HG02571 (cell line): ENCODE results near the gene ZNF556.
"Not testable (repeated sequence)": the region's sequence is repeated elsewhere in the genome, so short reads cannot be mapped to it uniquely, and the experiment has no call there.

Experiments
- ATAC-seq: cut with Tn5 transposase; IDR thresholded peaks from one replicate; pipeline ENCODE4 v1.9.1; 2021; ENCODE audit warnings: mild to moderate bottlenecking, moderate library complexity; ENCODE audit not compliant: unreplicated experiment

Gene ZNF556

DNA sequence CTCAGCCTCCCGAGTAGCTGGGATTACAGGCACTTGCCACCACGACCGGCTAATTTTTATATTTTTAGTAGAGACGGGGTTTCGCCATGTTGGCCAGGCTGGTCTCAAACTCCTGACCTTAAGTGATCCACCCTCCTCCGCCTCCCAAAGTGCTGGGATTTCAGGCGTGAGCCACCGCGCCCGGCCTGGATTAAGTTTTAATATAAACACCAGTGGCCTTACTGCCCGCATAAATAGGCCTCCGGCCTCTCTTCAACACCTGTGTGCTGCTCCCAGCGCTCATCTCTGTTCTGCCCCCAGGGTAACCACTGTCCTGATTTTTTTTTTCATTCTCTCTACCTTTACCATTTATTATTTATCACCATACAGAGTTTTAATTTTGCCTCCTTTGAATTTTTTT lies 36.2 kb downstream of the ZNF556 start:
- not testable (repeated sequence) for ATAC-seq

GRCh38 chr19:2905918-2906519 lies 38.9 kb downstream of the ZNF556 start:
- no peak for ATAC-seq

- no peak for ATAC-seq
Observed at GRCh38 chr19:2906631-2907195, 39.6 kb downstream of the ZNF556 start.

DNA sequence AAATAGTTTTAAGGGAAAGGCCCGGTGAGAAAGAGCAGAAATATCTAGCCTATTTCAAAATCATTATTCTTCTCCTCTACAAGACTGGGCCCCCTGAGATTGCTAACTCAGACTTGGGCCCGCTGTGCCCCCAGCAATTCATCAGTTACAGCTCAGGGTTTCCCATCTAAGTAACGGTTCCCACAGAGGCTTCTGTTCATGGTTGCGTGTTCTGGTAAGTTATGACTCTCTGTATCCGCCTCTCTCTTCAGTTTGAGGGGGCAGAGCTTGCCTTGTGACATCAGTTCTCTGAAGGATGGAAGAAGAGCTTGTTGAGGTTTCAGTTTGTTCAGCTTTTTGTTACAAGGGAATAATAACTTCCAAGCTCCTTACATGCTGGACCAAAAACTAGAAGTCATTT lies 45.2 kb downstream of the ZNF556 start:
- ATAC-seq = no peak

- ATAC-seq = no peak
Observed at GRCh38 chr19:2917275-2918184, 50.4 kb downstream of the ZNF556 start.

GRCh38 chr19:2922987-2923386 lies 55.9 kb downstream of the ZNF556 start:
- no peak for ATAC-seq

GRCh38 chr19:2923510-2923909 lies 56.4 kb downstream of the ZNF556 start:
- ATAC-seq = no peak

- ATAC-seq = no peak
Observed at GRCh38 chr19:2926341-2927031, 59.4 kb downstream of the ZNF556 start.

DNA sequence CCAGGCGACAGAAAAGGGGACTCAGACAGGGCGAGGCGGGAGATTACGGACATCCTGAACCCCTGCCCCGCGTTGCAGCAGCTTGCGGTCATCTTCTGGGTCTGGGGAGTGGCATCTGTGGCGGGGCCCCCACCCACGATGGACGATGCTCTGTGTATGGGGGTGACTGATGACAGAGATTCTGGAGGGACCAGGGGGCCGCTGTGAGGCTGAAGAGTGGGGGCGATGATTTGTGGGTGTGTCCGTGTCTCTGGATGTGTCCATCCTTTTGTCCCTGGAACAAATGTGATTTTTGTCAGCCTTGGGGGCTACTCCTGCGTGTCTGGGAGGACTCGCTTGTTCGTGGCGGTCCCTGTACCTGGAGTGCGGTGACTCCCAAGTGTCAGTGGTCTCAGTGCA lies 59.9 kb downstream of the ZNF556 start:
- ATAC-seq = no peak
